ENCODE results near the gene GPN2. TPM values are rescaled to one million over a fixed set of nuclear protein-coding genes. Genes with fewer than 3 reads are reported as not detected.

GPN2 gene
- total and polyA plus RNA-seq, 9 of the 15 experiments (the other 6 are each of a cell fraction or from before 2014, with no cell fraction given), result 9.9 to 58.8 (median 20.4) TPM

GRCh38 chr1:26900001-26900814 lies 10.1 kb upstream of the GPN2 start, which contains the start of gene GPATCH3 (continued):
- TF ChIP-seq MEF2D (tag; conservative IDR thresholded peaks at IDR 0.05; ENCODE audit: low read depth) (no peak), PHF20 (IDR thresholded peaks at IDR 0.05; ENCODE audit: partially characterized antibody) (peak; percentile 100), NR2C2 (CRISPR knock-in tag; IDR thresholded peaks at IDR 0.05) (no peak), NR2C2 (tag; IDR thresholded peaks at IDR 0.05) (peak; percentile 56; the same call in 1 of the 2 replicates), ELK3 (CRISPR knock-in tag; IDR thresholded peaks at IDR 0.05) (no peak), MGA (IDR thresholded peaks at IDR 0.05) (no peak; the same call in 1 of the 2 replicates), ELF1 (tag; IDR thresholded peaks at IDR 0.05) (no peak), ZNF140 (CRISPR knock-in tag; IDR thresholded peaks at IDR 0.05) (no peak), TAF1 (IDR thresholded peaks at IDR 0.05; ENCODE audit: control insufficient read depth, extremely low read depth, insufficient read depth, low read length, severe bottlenecking) (peak; percentile 99)
- TF ChIP-seq, protein P1, sequence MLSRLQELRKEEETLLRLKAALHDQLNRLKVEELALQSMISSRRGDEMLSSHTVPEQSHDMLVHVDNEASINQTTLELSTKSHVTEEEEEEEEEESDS (CRISPR knock-in tag; IDR thresholded peaks at IDR 0.05), result no peak

Measured in K562 (cell line).